ENCODE data around the gene SRSF7. TPM values are rescaled to one million over a fixed set of nuclear protein-coding genes. Genes with fewer than 3 reads are reported as not detected.
"Not testable (repeated sequence)": the region's sequence is repeated elsewhere in the genome, so short reads cannot be mapped to it uniquely, and the experiment has no call there.

The SRSF7 gene
- polyA plus RNA-seq, 3 donors: 46.1 to 168 (median 98.6) TPM

GRCh38 chr2:38739524-38739923, 11.6 kb downstream of the SRSF7 start:
- H3K27ac ChIP-seq (ENCODE audit: low read depth, low read length): no peak overlapping the region

GRCh38 chr2:38737925-38738324, 13.2 kb downstream of the SRSF7 start:
- H3K27ac ChIP-seq (ENCODE audit: low read depth, low read length): no peak overlapping the region
- WGBS, 3 donors: 85 to 96% (median 94%) methylated on average over 3 of the region's 3 CpGs

More at GRCh38 chr2:38739524-38739923, 11.6 kb downstream of the SRSF7 start:
- WGBS, 3 donors: 92 to 100% (median 98%) methylated on average over 2 of the region's 2 CpGs

- WGBS, 3 donors: 47 to 83% (median 48%) methylated on average over 11 of the region's 11 CpGs
- not testable (repeated sequence) for H3K27ac ChIP-seq (ENCODE audit: low read depth, low read length)
These were observed 14.0 kb downstream of the SRSF7 start for GRCh38 chr2:38737000-38737698.

- WGBS, 3 donors: 63 to 75% (median 71%) methylated on average over 4 of the region's 4 CpGs
- no peak overlapping the region for H3K27ac ChIP-seq (ENCODE audit: low read depth, low read length)
These were observed 15.2 kb downstream of the SRSF7 start for GRCh38 chr2:38735999-38736320.

- H3K27ac ChIP-seq (ENCODE audit: low read depth, low read length): no peak overlapping the region
- WGBS, 3 donors: 55 to 69% (median 61%) methylated on average over 9 of the region's 9 CpGs
These were observed 16.7 kb downstream of the SRSF7 start for GRCh38 chr2:38734299-38735058.

GRCh38 chr2:38733300-38733971, 17.7 kb downstream of the SRSF7 start:
- WGBS, 3 donors: 40 to 85% (median 75%) methylated on average over 6 of the region's 6 CpGs
- no peak overlapping the region for H3K27ac ChIP-seq (ENCODE audit: low read depth, low read length)

GRCh38 chr2:38731684-38732221, 19.4 kb downstream of the SRSF7 start:
- no peak overlapping the region for H3K27ac ChIP-seq (ENCODE audit: low read depth, low read length)
- WGBS, 3 donors: 66 to 95% (median 92%) methylated on average over 14 of the region's 14 CpGs

GRCh38 chr2:38731090-38731489, 20.1 kb downstream of the SRSF7 start:
- 94 to 99% (median 97%) methylated on average over 7 of the region's 7 CpGs for WGBS, 3 donors

GRCh38 chr2:38728694-38729093, 22.5 kb downstream of the SRSF7 start:
- no peak overlapping the region for H3K27ac ChIP-seq (ENCODE audit: low read depth, low read length)
- WGBS, 3 donors: 0 to 93% (median 51%) methylated on average over 2 of the region's 2 CpGs

More at GRCh38 chr2:38731090-38731489, 20.1 kb downstream of the SRSF7 start:
- no peak overlapping the region for H3K27ac ChIP-seq (ENCODE audit: low read depth, low read length)

GRCh38 chr2:38727661-38728060, 23.5 kb downstream of the SRSF7 start:
- H3K27ac ChIP-seq (ENCODE audit: low read depth, low read length): no peak overlapping the region
- 66 to 88% (median 82%) methylated on average over 1 of the region's 1 CpG for WGBS, 3 donors

GRCh38 chr2:38723173-38723572, 28.0 kb downstream of the SRSF7 start:
- WGBS, 3 donors: 41 to 93% (median 93%) methylated on average over 7 of the region's 7 CpGs
- H3K27ac ChIP-seq (ENCODE audit: low read depth, low read length): no peak overlapping the region

GRCh38 chr2:38722271-38723061, 28.7 kb downstream of the SRSF7 start:
- 51 to 64% (median 58%) methylated on average over 9 of the region's 9 CpGs for WGBS, 3 donors
- H3K27ac ChIP-seq (ENCODE audit: low read depth, low read length): no peak overlapping the region

- H3K27ac ChIP-seq (ENCODE audit: low read depth, low read length): no peak overlapping the region
- WGBS, 3 donors: 39 to 45% (median 39%) methylated on average over 4 of the region's 4 CpGs
These were observed 30.4 kb downstream of the SRSF7 start for GRCh38 chr2:38720613-38721241.

- WGBS, 3 donors: 95 to 96% (median 95%) methylated on average over 12 of the region's 12 CpGs
- no peak overlapping the region for H3K27ac ChIP-seq (ENCODE audit: low read depth, low read length)
These were observed 31.5 kb downstream of the SRSF7 start for GRCh38 chr2:38719706-38720105.

- H3K27ac ChIP-seq (ENCODE audit: low read depth, low read length): no peak overlapping the region
- 67 to 92% (median 83%) methylated on average over 4 of the region's 4 CpGs for WGBS, 3 donors
These were observed 32.6 kb downstream of the SRSF7 start for GRCh38 chr2:38718601-38719000.

- H3K27ac ChIP-seq (ENCODE audit: low read depth, low read length): no peak overlapping the region
- WGBS, 3 donors: 83 to 87% (median 84%) methylated on average over 6 of the region's 6 CpGs
These were observed 35.0 kb downstream of the SRSF7 start for GRCh38 chr2:38716185-38716584.

GRCh38 chr2:38714941-38715340, 36.2 kb downstream of the SRSF7 start:
- 43 to 100% (median 89%) methylated on average over 1 of the region's 1 CpG for WGBS, 3 donors
- not testable (repeated sequence) for H3K27ac ChIP-seq (ENCODE audit: low read depth, low read length)

- WGBS, 3 donors: 55 to 85% (median 73%) methylated on average over 3 of the region's 3 CpGs
- no peak overlapping the region for H3K27ac ChIP-seq (ENCODE audit: low read depth, low read length)
These were observed 37.8 kb downstream of the SRSF7 start for GRCh38 chr2:38713338-38713737.
